ENCODE measurements around the gene EXO5.

The EXO5 gene

DNA sequence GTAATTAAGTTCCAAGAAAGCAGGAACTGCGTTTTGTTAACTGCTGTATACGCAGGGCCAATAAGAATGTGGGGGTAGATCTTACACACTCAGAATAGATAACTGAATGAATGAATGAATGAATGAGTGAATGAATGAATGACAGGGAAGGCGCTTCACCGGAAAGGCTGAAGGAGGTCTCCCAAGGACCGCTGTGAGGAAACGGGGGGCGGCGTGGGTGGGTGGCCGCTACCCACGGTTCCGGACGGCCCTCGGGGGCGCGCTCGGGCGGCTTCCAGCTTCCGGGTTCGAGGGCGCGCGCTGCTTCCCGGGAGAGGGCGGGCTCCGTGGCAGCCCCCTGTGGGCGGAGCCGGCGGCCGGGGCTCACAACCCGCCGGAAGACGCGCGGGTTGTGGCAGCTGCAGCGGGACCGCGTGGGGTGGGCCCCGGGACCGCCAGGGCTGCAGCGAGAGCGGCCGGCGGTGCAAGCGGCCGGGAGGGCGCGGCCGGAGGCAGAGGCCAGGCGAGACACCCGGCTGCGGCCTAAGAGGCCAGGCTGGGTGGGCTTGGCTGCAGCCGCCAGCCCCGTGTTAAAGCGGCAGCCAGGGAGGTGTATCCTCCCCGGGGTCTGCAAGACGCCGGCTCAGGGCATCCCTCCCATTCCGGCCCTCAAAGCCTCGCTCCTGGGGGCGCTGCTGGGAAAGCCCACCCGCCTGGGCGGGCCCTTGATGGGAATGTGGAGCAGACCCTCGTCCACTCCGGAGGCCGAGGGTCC, 31.5 kb upstream of the EXO5 start, which contains the start of gene ZFP69:
Gene ZFP69, plus strand, starts transcription at position 367 of the 754 bp plus-strand sequence. CDS start 2,072 bp downstream, outside the sequence.
- Histone ChIP-seq H3K36me3 (ENCODE audit: control insufficient read depth, insufficient read depth, low read length) (no peaks in the 10 kb centered on the region), H3K79me2 (no peaks in the 10 kb centered on the region), H3K4me2 (ENCODE audit: low read length) (peak within 1 kb of the TSS; percentile 89), H2AFZ (peak within 1 kb of the TSS; percentile 94), H3K9me3 (ENCODE audit: control insufficient read depth, low read length) (peaks cover 4% of the 10 kb centered on the region), H3K4me3 (ENCODE audit: low read depth, low read length) (peak within 1 kb of the TSS; percentile 74), H3K27me3 (ENCODE audit: control insufficient read depth, insufficient read depth, low read length) (no peaks in the 10 kb centered on the region), H3K4me1 (no peaks in the 10 kb centered on the region), H3K27ac (no peak within 1 kb of the TSS), H3K9ac (no peak within 1 kb of the TSS)
- TF ChIP-seq, protein P1, sequence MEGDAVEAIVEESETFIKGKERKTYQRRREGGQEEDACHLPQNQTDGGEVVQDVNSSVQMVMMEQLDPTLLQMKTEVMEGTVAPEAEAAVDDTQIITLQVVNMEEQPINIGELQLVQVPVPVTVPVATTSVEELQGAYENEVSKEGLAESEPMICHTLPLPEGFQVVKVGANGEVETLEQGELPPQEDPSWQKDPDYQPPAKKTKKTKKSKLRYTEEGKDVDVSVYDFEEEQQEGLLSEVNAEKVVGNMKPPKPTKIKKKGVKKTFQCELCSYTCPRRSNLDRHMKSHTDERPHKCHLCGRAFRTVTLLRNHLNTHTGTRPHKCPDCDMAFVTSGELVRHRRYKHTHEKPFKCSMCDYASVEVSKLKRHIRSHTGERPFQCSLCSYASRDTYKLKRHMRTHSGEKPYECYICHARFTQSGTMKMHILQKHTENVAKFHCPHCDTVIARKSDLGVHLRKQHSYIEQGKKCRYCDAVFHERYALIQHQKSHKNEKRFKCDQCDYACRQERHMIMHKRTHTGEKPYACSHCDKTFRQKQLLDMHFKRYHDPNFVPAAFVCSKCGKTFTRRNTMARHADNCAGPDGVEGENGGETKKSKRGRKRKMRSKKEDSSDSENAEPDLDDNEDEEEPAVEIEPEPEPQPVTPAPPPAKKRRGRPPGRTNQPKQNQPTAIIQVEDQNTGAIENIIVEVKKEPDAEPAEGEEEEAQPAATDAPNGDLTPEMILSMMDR (IDR thresholded peaks at IDR 0.05) = no peak

GRCh38 chr1:40477678-40478053, 30.9 kb upstream of the EXO5 start:
- Histone ChIP-seq H2AFZ (peak overlapping the region; percentile 94), H3K4me3 (ENCODE audit: low read depth, low read length) (peak overlapping the region; percentile 74), H3K79me2 (no peaks in the 10 kb centered on the region), H3K27ac (no peak overlapping the region), H3K4me2 (ENCODE audit: low read length) (peak overlapping the region; percentile 89), H3K27me3 (ENCODE audit: control insufficient read depth, insufficient read depth, low read length) (no peaks in the 10 kb centered on the region), H3K4me1 (no peaks in the 10 kb centered on the region), H3K9me3 (ENCODE audit: control insufficient read depth, low read length) (peaks cover 4% of the 10 kb centered on the region), H3K36me3 (ENCODE audit: control insufficient read depth, insufficient read depth, low read length) (no peaks in the 10 kb centered on the region), H3K9ac (no peak overlapping the region)
- TF ChIP-seq, protein P1 (IDR thresholded peaks at IDR 0.05) = no peak

DNA sequence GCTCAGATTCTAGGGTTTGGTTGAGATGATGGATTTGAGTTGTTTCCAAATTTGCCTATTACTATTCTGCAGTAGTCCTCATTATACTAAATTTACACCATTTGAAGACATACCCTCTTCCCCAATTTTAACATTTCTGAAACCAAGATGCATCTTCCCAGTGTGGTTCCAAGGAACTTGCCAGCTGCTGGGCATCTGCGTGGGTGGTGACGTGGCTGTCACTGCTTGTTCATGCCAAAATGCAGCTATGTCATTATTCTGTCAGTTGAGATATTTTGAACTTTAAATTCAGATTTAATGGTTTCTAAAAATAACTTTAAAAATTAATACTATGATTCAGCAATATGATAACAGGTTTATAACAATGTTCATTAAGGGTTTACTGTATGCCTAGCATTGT, 30.3 kb upstream of the EXO5 start:
- Histone ChIP-seq H3K27ac (no peak overlapping the region), H3K79me2 (no peaks in the 10 kb centered on the region), H2AFZ (peak overlapping the region; percentile 94), H3K9me3 (ENCODE audit: control insufficient read depth, low read length) (peaks cover 4% of the 10 kb centered on the region), H3K4me1 (no peaks in the 10 kb centered on the region), H3K9ac (no peak overlapping the region), H3K4me3 (ENCODE audit: low read depth, low read length) (peak overlapping the region; percentile 74), H3K4me2 (ENCODE audit: low read length) (peak overlapping the region; percentile 89), H3K27me3 (ENCODE audit: control insufficient read depth, insufficient read depth, low read length) (no peaks in the 10 kb centered on the region), H3K36me3 (ENCODE audit: control insufficient read depth, insufficient read depth, low read length) (no peaks in the 10 kb centered on the region)
- TF ChIP-seq, protein P1 (IDR thresholded peaks at IDR 0.05) = no peak

GRCh38 chr1:40479156-40479555, 29.4 kb upstream of the EXO5 start:
- Histone ChIP-seq H3K9me3 (ENCODE audit: control insufficient read depth, low read length) (peaks cover 4% of the 10 kb centered on the region), H3K9ac (no peak overlapping the region), H2AFZ (no peak overlapping the region), H3K4me2 (ENCODE audit: low read length) (no peak overlapping the region), H3K79me2 (no peaks in the 10 kb centered on the region), H3K4me1 (no peaks in the 10 kb centered on the region), H3K27me3 (ENCODE audit: control insufficient read depth, insufficient read depth, low read length) (no peaks in the 10 kb centered on the region), H3K27ac (no peak overlapping the region), H3K4me3 (ENCODE audit: low read depth, low read length) (no peak overlapping the region), H3K36me3 (ENCODE audit: control insufficient read depth, insufficient read depth, low read length) (no peaks in the 10 kb centered on the region)
- TF ChIP-seq, protein P1 (IDR thresholded peaks at IDR 0.05) = no peak

Measured in parathyroid adenoma (tissue), 2 donors.